Measurements from ENCODE around the gene MED17.

- TF ChIP-seq EP300 (IDR thresholded peaks at IDR 0.05) = no peak
- no peak for TF ChIP-seq CTCF (IDR thresholded peaks at IDR 0.05)
- no peak for TF ChIP-seq POLR2AphosphoS5 (IDR thresholded peaks at IDR 0.05)
Observed at GRCh38 chr11:93850594-93851018, 66.5 kb downstream of the MED17 start, which contains the start of gene VSTM5.

Data from upper lobe of left lung (tissue), 4 donors.